Gastrocnemius medialis (tissue), 4 donors: Measurements from ENCODE around the gene TMEM121. TPM values are rescaled to one million over a fixed set of nuclear protein-coding genes. Genes with fewer than 3 reads are reported as not detected.

ENCODE experiments used
- ATAC-seq, 2 donors: fragments of 150-250 bp; one replicate each; pipeline ENCODE4 v1.9.1; 2016
- DNase-seq, 2 donors: peaks; one replicate each; pipeline ENCODE4 v3.0.0-alpha.2; 2019
- H3K27ac ChIP-seq, 4 donors: fragments of 200-600 bp; sonication (generic); 1 replicate in 1 of 4; 2 replicates in 3 of 4; pipeline ENCODE4 v1.5.1; 2016 to 2018; ENCODE audit warnings: mild to moderate bottlenecking in 2 of 4, moderate library complexity in 1 of 4
- H3K27me3 ChIP-seq, 3 donors: fragments of 200-600 bp; sonication (generic) in 2 of 3; 1 replicate in 1 of 3; 2 replicates in 2 of 3; pipeline versions ENCODE4 v1.5.1 to v1.6.0; 2016 to 2019; ENCODE audit warnings: mild to moderate bottlenecking in 1 of 3, moderate library complexity in 1 of 3
- H3K36me3 ChIP-seq, 2 donors: fragments of 200-600 bp; sonication (generic) in 1 of 2; one replicate each; pipeline ENCODE4 v1.5.1; 2017 to 2018
- H3K4me1 ChIP-seq, 2 donors: fragments of 200-600 bp; sonication (generic) in 1 of 2; one replicate each; pipeline ENCODE4 v1.5.1; 2016 to 2017; ENCODE audit warnings: mild to moderate bottlenecking in 2 of 2
- H3K4me3 ChIP-seq, 4 donors: fragments of 200-600 bp; sonication (generic) in 3 of 4; 1 replicate in 1 of 4; 2 replicates in 3 of 4; pipeline ENCODE4 v1.5.1; 2016 to 2019; ENCODE audit warnings: mild to moderate bottlenecking in 2 of 4
- H3K9me3 ChIP-seq, 3 donors: fragments of 200-600 bp; sonication (generic) in 2 of 3; 1 replicate in 1 of 3; 2 replicates in 2 of 3; pipeline ENCODE4 v1.5.1; 2016 to 2019
- POLR2A ChIP-seq, 2 donors: fragments of 450-650 bp; IDR thresholded peaks; one replicate each; pipeline ENCODE4 v1.6.1; 2017; ENCODE audit warnings: antibody characterized with exemption in 2 of 2, mild to moderate bottlenecking in 2 of 2, moderate library complexity in 2 of 2
- in situ Hi-C, 4 donors: fragments of 200-750 bp; cut with MboI; loops; one replicate each; pipeline versions ENCODE4 v1.15.0 to v1.8.0; 2017; ENCODE audit warnings: low sequenced_read_pairs in 4 of 4
- intact Hi-C: fragments of 100-400 bp; cut with DNase I; formaldehyde crosslinking; loops from one replicate; pipeline ENCODE4 v1.15.1; 2023; ENCODE audit warnings: low total_unique reads
- total RNA-seq, 4 donors: library from RNA; depleted of rRNA; stranded (reverse); fragments of >200 nt; gene quantifications; one replicate each; pipeline versions ENCODE4 v1.1.0 to v1.2.3, GENCODE V29; 2016
- TF ChIP-seq, protein P1 (sequence below), 5 experiments: fragments of 450-650 bp in 3 of 5; fragments of 200-600 bp in 2 of 5; sonication (generic) in 2 of 5; IDR thresholded peaks in 4 of 5; conservative IDR thresholded peaks in 1 of 5; 1 replicate in 4 of 5; 2 replicates in 1 of 5; pipeline ENCODE4 v1.5.1; 2016 to 2019; ENCODE audit warnings: antibody characterized with exemption in 5 of 5, mild to moderate bottlenecking in 3 of 5, moderate library complexity in 3 of 5

Gene TMEM121
- total RNA-seq, 4 donors from 2014 or later, result 1.1 to 1.2 TPM; not detected in 2

DNA sequence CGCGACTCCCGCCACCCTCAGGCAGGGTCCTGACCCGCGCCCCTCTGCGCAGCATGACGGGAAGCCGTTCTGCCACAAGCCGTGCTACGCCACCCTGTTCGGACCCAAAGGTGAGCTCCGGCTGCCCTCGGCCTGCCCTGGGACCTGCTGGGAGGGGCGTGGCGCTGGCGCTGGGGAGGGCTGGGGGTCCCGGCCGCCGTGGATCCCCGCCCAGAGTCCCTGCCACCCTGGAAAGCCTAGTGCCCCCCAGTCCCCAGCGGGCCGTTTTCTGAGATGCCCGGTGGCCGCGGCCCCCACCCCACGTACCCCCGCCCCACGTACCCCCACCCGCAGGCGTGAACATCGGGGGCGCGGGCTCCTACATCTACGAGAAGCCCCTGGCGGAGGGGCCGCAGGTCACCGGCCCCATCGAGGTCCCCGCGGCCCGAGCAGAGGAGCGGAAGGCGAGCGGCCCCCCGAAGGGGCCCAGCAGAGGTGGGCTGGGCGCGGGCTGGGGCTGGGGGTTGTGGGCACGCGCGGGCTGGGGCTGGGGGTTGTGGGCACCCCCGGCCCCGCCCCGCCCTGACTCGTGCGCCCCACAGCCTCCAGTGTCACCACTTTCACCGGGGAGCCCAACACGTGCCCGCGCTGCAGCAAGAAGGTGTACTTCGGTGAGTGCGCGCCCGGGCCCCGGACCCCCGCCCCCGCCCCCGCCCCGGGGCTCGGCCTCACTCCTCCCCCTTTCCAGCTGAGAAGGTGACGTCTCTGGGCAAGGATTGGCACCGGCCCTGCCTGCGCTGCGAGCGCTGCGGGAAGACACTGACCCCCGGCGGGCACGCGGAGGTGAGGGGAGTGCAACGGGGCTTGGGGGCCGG is 47.8 kb upstream of the TMEM121 start:
- no peaks in the 10 kb centered on the region for H3K9me3 ChIP-seq
- H3K27ac ChIP-seq, result no peak overlapping the region
- DNase-seq (no peak), ATAC-seq (no peak)
- TF ChIP-seq, protein P1, sequence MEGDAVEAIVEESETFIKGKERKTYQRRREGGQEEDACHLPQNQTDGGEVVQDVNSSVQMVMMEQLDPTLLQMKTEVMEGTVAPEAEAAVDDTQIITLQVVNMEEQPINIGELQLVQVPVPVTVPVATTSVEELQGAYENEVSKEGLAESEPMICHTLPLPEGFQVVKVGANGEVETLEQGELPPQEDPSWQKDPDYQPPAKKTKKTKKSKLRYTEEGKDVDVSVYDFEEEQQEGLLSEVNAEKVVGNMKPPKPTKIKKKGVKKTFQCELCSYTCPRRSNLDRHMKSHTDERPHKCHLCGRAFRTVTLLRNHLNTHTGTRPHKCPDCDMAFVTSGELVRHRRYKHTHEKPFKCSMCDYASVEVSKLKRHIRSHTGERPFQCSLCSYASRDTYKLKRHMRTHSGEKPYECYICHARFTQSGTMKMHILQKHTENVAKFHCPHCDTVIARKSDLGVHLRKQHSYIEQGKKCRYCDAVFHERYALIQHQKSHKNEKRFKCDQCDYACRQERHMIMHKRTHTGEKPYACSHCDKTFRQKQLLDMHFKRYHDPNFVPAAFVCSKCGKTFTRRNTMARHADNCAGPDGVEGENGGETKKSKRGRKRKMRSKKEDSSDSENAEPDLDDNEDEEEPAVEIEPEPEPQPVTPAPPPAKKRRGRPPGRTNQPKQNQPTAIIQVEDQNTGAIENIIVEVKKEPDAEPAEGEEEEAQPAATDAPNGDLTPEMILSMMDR (IDR thresholded peaks at IDR 0.05 in 4 of 5, conservative IDR thresholded peaks at IDR 0.05 in 1 of 5), result no peak
- TF ChIP-seq POLR2A (IDR thresholded peaks at IDR 0.05), result no peak
- H3K4me1 ChIP-seq, result peaks cover 30 to 59% of the 10 kb centered on the region in 2 donors
- intact Hi-C loops (no loop called here), in situ Hi-C loops (loop anchor here in 1 of 4 donors (25.0 kb wide), 1 partner anchor 116 kb away; no protein-coding TSS in a partner anchor)
- H3K4me3 ChIP-seq, result no peak overlapping the region
- no peaks in the 10 kb centered on the region for H3K36me3 ChIP-seq
- peaks cover 0 to 7% (median 4%) of the 10 kb centered on the region in 3 donors for H3K27me3 ChIP-seq

GRCh38 chr14:105479431-105480158 is 46.8 kb upstream of the TMEM121 start:
- intact Hi-C loops, result loop anchor here (1.0 kb wide), 1 partner anchor 49 kb away; no protein-coding TSS in a partner anchor
- in situ Hi-C loops, result loop anchor here in 1 of 4 donors (25.0 kb wide), 1 partner anchor 117 kb away; no protein-coding TSS in a partner anchor
- TF ChIP-seq POLR2A (IDR thresholded peaks at IDR 0.05), result no peak
- TF ChIP-seq, protein P1 (IDR thresholded peaks at IDR 0.05 in 4 of 5, conservative IDR thresholded peaks at IDR 0.05 in 1 of 5), result no peak
- no peak for DNase-seq
- H3K9me3 ChIP-seq, result no peaks in the 10 kb centered on the region
- peak overlapping the region in 3 of 4 donors; percentile 21 to 81 (median 81) for H3K27ac ChIP-seq
- no peak for ATAC-seq
- no peak overlapping the region for H3K4me3 ChIP-seq
- H3K36me3 ChIP-seq, result no peaks in the 10 kb centered on the region
- peaks cover 26 to 61% of the 10 kb centered on the region in 2 donors for H3K4me1 ChIP-seq
- peaks cover 0 to 7% (median 5%) of the 10 kb centered on the region in 3 donors for H3K27me3 ChIP-seq

DNA sequence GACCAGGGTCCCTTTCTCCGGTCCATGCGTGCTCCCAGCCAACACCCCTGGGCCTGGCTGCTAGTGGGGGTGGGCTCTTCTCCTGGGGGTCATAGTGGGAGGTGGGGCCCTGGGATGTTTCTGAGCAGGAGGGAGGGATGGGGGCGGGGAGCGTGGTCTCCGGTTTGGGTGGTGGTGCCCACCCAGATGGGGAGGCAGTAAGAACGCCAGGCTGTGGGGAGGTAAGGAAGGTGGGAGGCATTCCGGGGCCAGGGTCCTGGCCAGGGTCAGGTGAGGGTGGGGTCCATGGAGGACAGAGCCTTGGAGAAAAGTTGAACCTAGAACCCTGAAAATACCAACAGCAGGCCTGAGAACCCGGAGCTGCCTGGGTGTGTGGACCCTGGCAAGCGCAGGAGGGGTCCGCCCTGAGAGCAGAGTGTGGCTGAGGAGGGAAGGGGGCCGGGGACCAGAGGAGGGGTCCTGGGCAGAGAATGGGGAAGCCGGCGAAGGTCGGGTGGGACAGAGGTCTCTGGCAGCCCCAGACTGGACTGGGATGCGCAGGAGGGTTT is 46.1 kb upstream of the TMEM121 start:
- Histone ChIP-seq H3K27me3 (peaks cover 0 to 7% (median 7%) of the 10 kb centered on the region in 3 donors), H3K9me3 (no peaks in the 10 kb centered on the region), H3K4me3 (no peak overlapping the region), H3K4me1 (peaks cover 26 to 57% of the 10 kb centered on the region in 2 donors), H3K36me3 (no peaks in the 10 kb centered on the region), H3K27ac (peak overlapping the region; percentile 67 to 81 (median 78))
- intact Hi-C loops, result loop anchor here (1.0 kb wide), 1 partner anchor 48 kb away; no protein-coding TSS in a partner anchor
- ATAC-seq, result no peak
- no peak for DNase-seq
- in situ Hi-C loops, result loop anchor here in 1 of 4 donors (25.0 kb wide), 1 partner anchor 118 kb away; no protein-coding TSS in a partner anchor
- TF ChIP-seq POLR2A (IDR thresholded peaks at IDR 0.05), result no peak
- TF ChIP-seq, protein P1 (IDR thresholded peaks at IDR 0.05 in 4 of 5, conservative IDR thresholded peaks at IDR 0.05 in 1 of 5), result no peak
